Parathyroid adenoma (tissue), 2 donors: Measurements from ENCODE around the gene RAB1A.

Experiments used
- H2AFZ ChIP-seq: fragments of 300-600 bp; sonication (generic); one replicate; pipeline ENCODE4 v1.7.0; 2017; ENCODE audit warnings: antibody characterized with exemption, mild to moderate bottlenecking
- H3K27ac ChIP-seq: fragments of 300-600 bp; sonication (generic); one replicate; pipeline ENCODE4 v1.7.0; 2017
- H3K27me3 ChIP-seq: fragments of 300-600 bp; sonication (generic); one replicate; pipeline ENCODE4 v1.7.0; 2017; ENCODE audit warnings: low read length; ENCODE audit not compliant: control insufficient read depth, insufficient read depth
- H3K36me3 ChIP-seq: fragments of 300-600 bp; sonication (generic); one replicate; pipeline ENCODE4 v1.7.0; 2017; ENCODE audit warnings: low read length; ENCODE audit not compliant: control insufficient read depth, insufficient read depth
- H3K4me1 ChIP-seq: fragments of 300-600 bp; sonication (generic); one replicate; pipeline ENCODE4 v1.7.0; 2017; ENCODE audit warnings: control low read depth
- H3K4me2 ChIP-seq: fragments of 300-600 bp; sonication (generic); one replicate; pipeline ENCODE4 v1.7.0; 2017; ENCODE audit warnings: low read length
- H3K4me3 ChIP-seq: fragments of 300-600 bp; sonication (generic); one replicate; pipeline ENCODE4 v1.7.0; 2017; ENCODE audit warnings: low read depth, low read length
- H3K79me2 ChIP-seq: fragments of 300-600 bp; sonication (generic); one replicate; pipeline ENCODE4 v1.7.0; 2017; ENCODE audit warnings: control low read depth
- H3K9ac ChIP-seq: fragments of 300-600 bp; sonication (generic); one replicate; pipeline ENCODE4 v1.7.0; 2017; ENCODE audit warnings: mild to moderate bottlenecking
- H3K9me3 ChIP-seq: fragments of 300-600 bp; sonication (generic); one replicate; pipeline ENCODE4 v1.7.0; 2017; ENCODE audit warnings: low read length; ENCODE audit not compliant: control insufficient read depth
- CTCF ChIP-seq: fragments of 300-600 bp; sonication (generic); IDR thresholded peaks from one replicate; pipeline ENCODE4 v1.7.0; 2017; ENCODE audit warnings: antibody characterized with exemption, mild to moderate bottlenecking
- donor health status: primary hyperparathyroidism.

Gene RAB1A

GRCh38 chr2:65098741-65099140, 31.2 kb downstream of the RAB1A start:
- H3K36me3 ChIP-seq, result no peaks in the 10 kb centered on the region
- no peak for TF ChIP-seq CTCF
- H3K27ac ChIP-seq, result no peak overlapping the region
- H3K4me1 ChIP-seq, result no peaks in the 10 kb centered on the region
- no peaks in the 10 kb centered on the region for H3K27me3 ChIP-seq
- peaks cover 38% of the 10 kb centered on the region for H3K79me2 ChIP-seq
- no peaks in the 10 kb centered on the region for H3K9me3 ChIP-seq
- no peak overlapping the region for H3K4me3 ChIP-seq
- H2AFZ ChIP-seq, result no peak overlapping the region
- no peak overlapping the region for H3K4me2 ChIP-seq
- no peak overlapping the region for H3K9ac ChIP-seq

- no peaks in the 10 kb centered on the region for H3K9me3 ChIP-seq
- H3K4me1 ChIP-seq, result no peaks in the 10 kb centered on the region
- H3K27me3 ChIP-seq, result no peaks in the 10 kb centered on the region
- TF ChIP-seq CTCF, result no peak
- H3K27ac ChIP-seq, result no peak overlapping the region
- H3K79me2 ChIP-seq, result peaks cover 41% of the 10 kb centered on the region
- H2AFZ ChIP-seq, result no peak overlapping the region
- H3K4me2 ChIP-seq, result no peak overlapping the region
- H3K4me3 ChIP-seq, result no peak overlapping the region
- H3K36me3 ChIP-seq, result no peaks in the 10 kb centered on the region
- no peak overlapping the region for H3K9ac ChIP-seq
Measured at GRCh38 chr2:65097844-65098243, 32.1 kb downstream of the RAB1A start.

- Histone ChIP-seq H3K36me3 (no peaks in the 10 kb centered on the region), H3K9ac (no peak overlapping the region), H3K27me3 (no peaks in the 10 kb centered on the region), H2AFZ (no peak overlapping the region), H3K9me3 (no peaks in the 10 kb centered on the region), H3K4me1 (no peaks in the 10 kb centered on the region), H3K27ac (no peak overlapping the region), H3K79me2 (peaks cover 50% of the 10 kb centered on the region), H3K4me2 (no peak overlapping the region), H3K4me3 (no peak overlapping the region)
- no peak for TF ChIP-seq CTCF
Measured at GRCh38 chr2:65096948-65097347, 33.0 kb downstream of the RAB1A start.

- Histone ChIP-seq H2AFZ (no peak overlapping the region), H3K9ac (no peak overlapping the region), H3K27ac (no peak overlapping the region), H3K27me3 (no peaks in the 10 kb centered on the region), H3K4me1 (peaks cover 7% of the 10 kb centered on the region), H3K4me2 (no peak overlapping the region), H3K36me3 (no peaks in the 10 kb centered on the region), H3K9me3 (no peaks in the 10 kb centered on the region), H3K4me3 (no peak overlapping the region), H3K79me2 (peaks cover 36% of the 10 kb centered on the region)
- TF ChIP-seq CTCF, result no peak
Measured at GRCh38 chr2:65093211-65093610, 36.7 kb downstream of the RAB1A start.

GRCh38 chr2:65092791-65093190, 37.1 kb downstream of the RAB1A start:
- no peak overlapping the region for H3K4me3 ChIP-seq
- no peak overlapping the region for H2AFZ ChIP-seq
- no peak overlapping the region for H3K4me2 ChIP-seq
- peaks cover 10% of the 10 kb centered on the region for H3K4me1 ChIP-seq
- H3K36me3 ChIP-seq, result no peaks in the 10 kb centered on the region
- peaks cover 38% of the 10 kb centered on the region for H3K79me2 ChIP-seq
- H3K27me3 ChIP-seq, result no peaks in the 10 kb centered on the region
- H3K9ac ChIP-seq, result no peak overlapping the region
- H3K9me3 ChIP-seq, result no peaks in the 10 kb centered on the region
- no peak for TF ChIP-seq CTCF
- no peak overlapping the region for H3K27ac ChIP-seq
